Measurements from ENCODE around the gene TMEM185A.
"Not testable (repeated sequence)": the region's sequence is repeated elsewhere in the genome, so short reads cannot be mapped to it uniquely, and the experiment has no call there.

Gene TMEM185A

GRCh38 chrX:149550454-149550853 is 81.1 kb downstream of the TMEM185A start:
- not testable (repeated sequence) for DNase-seq

GRCh38 chrX:149549701-149550100 is 81.9 kb downstream of the TMEM185A start, which contains the start of gene HSFX3:
HSFX3 (minus strand) TSS chrX:149549924; CDS start chrX:149549852, 72 bp downstream.
- not testable (repeated sequence) for DNase-seq

GRCh38 chrX:149547782-149548181 is 83.8 kb downstream of the TMEM185A start:
- not testable (repeated sequence) for DNase-seq

GRCh38 chrX:149546962-149547361 is 84.6 kb downstream of the TMEM185A start:
- not testable (repeated sequence) for DNase-seq
